Left cardiac atrium (tissue), 4 donors: Measurements from ENCODE around the gene MTERF4. TPM values are rescaled to one million over a fixed set of nuclear protein-coding genes. Genes with fewer than 3 reads are reported as not detected.
"Not testable (repeated sequence)": the region's sequence is repeated elsewhere in the genome, so short reads cannot be mapped to it uniquely, and the experiment has no call there.

Source experiments
- ATAC-seq, 2 donors: fragments of 200-7000 bp; cut with Tn5 transposase; one replicate each; pipeline ENCODE4 v1.9.1; 2020; ENCODE audit warnings: mild to moderate bottlenecking in 2 of 2, moderate library complexity in 2 of 2
- DNase-seq: peaks from one replicate; pipeline ENCODE4 v3.0.0-alpha.2; 2020
- intact Hi-C, 2 donors: fragments of 100-400 bp; cut with DNase I; formaldehyde crosslinking; loops; one replicate each; pipeline versions ENCODE4 v1.14.1 to v1.15.1; 2022 to 2023
- total RNA-seq, 2 donors: library from RNA; stranded (reverse); fragmentation: NEBNext Ultra II Directional; extraction: Animal tissue kit (Norgen Biotek cat#: 25700); gene quantifications; one replicate each; pipeline ENCODE4 v1.2.1, GENCODE V29; 2021
- donor health status: DM: no; HTN: yes; CAD: no.
- donor health status: DM: no; HTN: yes; CAD: no; lungs with severe emphysema.
- donor health status: DM: yes; HTN: yes; CAD: no.
- donor health status: Dilated cardiomyopathy.

Gene MTERF4
- total RNA-seq, 2 donors from 2014 or later, result 19.1 to 21.7 TPM

- ATAC-seq (no peak), DNase-seq (no peak)
- intact Hi-C loops, result no loop called here
Measured at GRCh38 chr2:241116606-241117560, 14.8 kb upstream of the MTERF4 start.

- ATAC-seq (no peak), DNase-seq (no peak)
- intact Hi-C loops, result no loop called here
Measured at GRCh38 chr2:241115361-241115760, 13.3 kb upstream of the MTERF4 start.

- ATAC-seq, result no peak
- DNase-seq, result no peak
- intact Hi-C loops, result no loop called here
Measured at GRCh38 chr2:241114836-241115235, 12.7 kb upstream of the MTERF4 start.

GRCh38 chr2:241112592-241112991, 10.5 kb upstream of the MTERF4 start:
- no peak for ATAC-seq
- intact Hi-C loops, result no loop called here
- DNase-seq, result no peak

- intact Hi-C loops, result no loop called here
- DNase-seq, result no peak
- no peak for ATAC-seq
Measured at GRCh38 chr2:241112046-241112445, 10.0 kb upstream of the MTERF4 start.

- intact Hi-C loops, result no loop called here
- DNase-seq (no peak), ATAC-seq (no peak)
Measured at GRCh38 chr2:241111440-241111805, 9.3 kb upstream of the MTERF4 start.

GRCh38 chr2:241110607-241111439, 8.7 kb upstream of the MTERF4 start:
- ATAC-seq (no peak), DNase-seq (no peak)
- intact Hi-C loops, result no loop called here

GRCh38 chr2:241110089-241110606, 8.1 kb upstream of the MTERF4 start:
- ATAC-seq (no peak), DNase-seq (no peak)
- intact Hi-C loops, result no loop called here

GRCh38 chr2:241109210-241110088, 7.4 kb upstream of the MTERF4 start:
- DNase-seq, result no peak
- no peak for ATAC-seq
- intact Hi-C loops, result no loop called here

GRCh38 chr2:241108271-241109209, 6.5 kb upstream of the MTERF4 start:
- intact Hi-C loops, result no loop called here
- DNase-seq (no peak), ATAC-seq (no peak)

- no peak for DNase-seq
- no peak for ATAC-seq
- intact Hi-C loops, result no loop called here
Measured at GRCh38 chr2:241107031-241107783, 5.1 kb upstream of the MTERF4 start.

GRCh38 chr2:241105641-241106040, 3.6 kb upstream of the MTERF4 start:
- intact Hi-C loops, result no loop called here
- no peak for ATAC-seq

GRCh38 chr2:241104611-241105010, 2.5 kb upstream of the MTERF4 start:
- not testable (repeated sequence) for ATAC-seq, DNase-seq
- intact Hi-C loops, result loop anchor here in 1 of 2 donors (5.0 kb wide), 2 partner anchors 48 to 113 kb away; partner anchors contain the start of gene PPP1R7

More at GRCh38 chr2:241105641-241106040, 3.6 kb upstream of the MTERF4 start:
- DNase-seq, result no peak

- DNase-seq (no peak), ATAC-seq (no peak)
- intact Hi-C loops, result loop anchor here in 1 of 2 donors (5.0 kb wide), 2 partner anchors 49 to 114 kb away; partner anchors contain the start of gene PPP1R7
Measured at GRCh38 chr2:241103176-241103595, 1.1 kb upstream of the MTERF4 start.

- intact Hi-C loops, result no loop called here
- DNase-seq (no peak), ATAC-seq (no peak)
Measured at GRCh38 chr2:241099246-241099645, 2.8 kb downstream of the MTERF4 start.

- DNase-seq (no peak), ATAC-seq (no peak)
- intact Hi-C loops, result no loop called here
Measured at GRCh38 chr2:241096979-241097378, 5.1 kb downstream of the MTERF4 start.
